Urinary bladder (tissue), 4 donors: ENCODE results near the gene SHF. TPM values are rescaled to one million over a fixed set of nuclear protein-coding genes. Genes with fewer than 3 reads are reported as not detected.

Experiments
- DNase-seq: peaks from one replicate; pipeline ENCODE4 v3.0.0-alpha.2; 2015; ENCODE audit errors: extremely low spot score
- H3K27ac ChIP-seq: one replicate; pipeline ENCODE4 v1.5.1; 2013; ENCODE audit warnings: low read depth, mild to moderate bottlenecking, moderate library complexity
- H3K36me3 ChIP-seq: one replicate; pipeline ENCODE4 v1.6.1; 2013; ENCODE audit warnings: mild to moderate bottlenecking, moderate library complexity; ENCODE audit not compliant: insufficient read depth
- H3K4me1 ChIP-seq: one replicate; pipeline ENCODE4 v1.6.1; 2013; ENCODE audit warnings: mild to moderate bottlenecking, moderate library complexity; ENCODE audit not compliant: insufficient read depth
- H3K4me3 ChIP-seq: one replicate; pipeline ENCODE4 v1.5.1; 2013; ENCODE audit warnings: low read depth, low read length
- whole genome bisulfite sequencing: extraction: QIAGEN DNeasy Blood & Tissue Kit; methylation state at CpG from one replicate; pipeline ENCODE4 v1.1.7; 2013; 5-methylcytosine and 5-hydroxymethylcytosine counted together
- polyA plus RNA-seq: library from polyadenylated mRNA; stranded (reverse); fragments of 200-250 nt; gene quantifications from one replicate; pipeline ENCODE4 v1.2.3, GENCODE V29; 2013
- total RNA-seq: library from RNA; depleted of rRNA; stranded (reverse); fragments of >200 nt; gene quantifications from one replicate; pipeline ENCODE4 v1.2.3, GENCODE V29; 2014
- donor health status: healthy with polysubstance abuse.
- donor health status: healthy.

SHF gene
- total and polyA plus RNA-seq, 2 donors = 11.4 to 13.4 TPM

DNA sequence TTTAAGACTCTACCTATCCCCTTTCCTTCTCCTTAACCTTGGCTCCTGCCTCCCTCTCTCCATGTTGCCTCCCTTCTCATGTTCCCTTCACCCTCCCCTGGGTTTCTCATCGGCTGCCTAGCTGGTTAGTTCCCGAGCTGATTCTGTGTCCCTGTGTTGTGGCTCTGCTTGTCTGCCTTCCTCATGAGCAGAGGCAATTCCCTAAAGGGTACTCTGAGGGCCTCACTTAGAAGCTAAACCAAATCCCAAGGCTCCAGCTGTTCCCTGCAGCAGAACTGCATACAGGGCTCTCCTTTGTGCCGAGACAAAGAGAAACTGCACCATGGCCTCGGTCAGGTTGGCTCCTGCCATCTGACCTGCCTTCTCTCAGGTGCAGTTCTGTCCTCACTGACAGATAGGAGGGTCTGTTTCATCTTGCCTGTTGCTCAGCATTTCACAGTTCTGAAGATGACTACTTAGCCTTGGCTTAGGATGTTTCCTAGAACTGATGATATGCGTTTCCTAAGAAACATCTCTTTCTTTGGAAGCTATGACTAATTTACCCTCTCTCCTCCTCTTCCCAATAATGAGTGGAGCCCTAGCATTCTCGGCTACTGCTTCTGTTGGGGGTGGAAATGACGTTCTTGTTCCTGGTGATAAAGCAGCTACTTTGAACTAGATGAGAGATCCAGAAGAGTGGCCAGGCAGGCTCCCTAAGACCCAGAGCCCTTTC, 30.9 kb downstream of the SHF start:
- 73% methylated on average over 7 of the region's 7 CpGs for WGBS
- Histone ChIP-seq H3K4me3 (no peak overlapping the region), H3K27ac (peak overlapping the region; percentile 41), H3K4me1 (no peaks in the 10 kb centered on the region), H3K36me3 (no peaks in the 10 kb centered on the region)
- DNase-seq = no peak

DNA sequence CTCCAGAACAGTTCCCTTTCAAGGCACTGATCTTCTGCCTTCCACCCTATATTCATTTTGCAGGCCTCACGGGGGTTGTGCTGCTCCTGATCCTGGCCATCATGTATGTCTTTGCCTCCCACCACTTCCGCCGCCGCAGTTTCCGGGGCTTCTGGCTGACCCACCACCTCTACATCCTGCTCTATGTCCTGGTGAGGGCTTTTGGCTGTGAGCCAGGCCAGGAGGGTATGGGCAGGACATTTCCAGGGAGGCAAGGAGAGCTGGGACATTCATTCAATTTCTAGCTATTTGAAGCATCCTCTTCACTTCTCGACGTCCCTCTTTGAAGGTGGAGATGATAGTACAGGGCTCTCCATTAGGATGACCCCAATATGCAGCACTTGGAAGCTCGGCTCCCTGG, 32.0 kb downstream of the SHF start:
- Histone ChIP-seq H3K36me3 (no peaks in the 10 kb centered on the region), H3K4me1 (no peaks in the 10 kb centered on the region), H3K27ac (no peak overlapping the region), H3K4me3 (no peak overlapping the region)
- no peak for DNase-seq
- 85% methylated on average over 8 of the region's 8 CpGs for WGBS

DNA sequence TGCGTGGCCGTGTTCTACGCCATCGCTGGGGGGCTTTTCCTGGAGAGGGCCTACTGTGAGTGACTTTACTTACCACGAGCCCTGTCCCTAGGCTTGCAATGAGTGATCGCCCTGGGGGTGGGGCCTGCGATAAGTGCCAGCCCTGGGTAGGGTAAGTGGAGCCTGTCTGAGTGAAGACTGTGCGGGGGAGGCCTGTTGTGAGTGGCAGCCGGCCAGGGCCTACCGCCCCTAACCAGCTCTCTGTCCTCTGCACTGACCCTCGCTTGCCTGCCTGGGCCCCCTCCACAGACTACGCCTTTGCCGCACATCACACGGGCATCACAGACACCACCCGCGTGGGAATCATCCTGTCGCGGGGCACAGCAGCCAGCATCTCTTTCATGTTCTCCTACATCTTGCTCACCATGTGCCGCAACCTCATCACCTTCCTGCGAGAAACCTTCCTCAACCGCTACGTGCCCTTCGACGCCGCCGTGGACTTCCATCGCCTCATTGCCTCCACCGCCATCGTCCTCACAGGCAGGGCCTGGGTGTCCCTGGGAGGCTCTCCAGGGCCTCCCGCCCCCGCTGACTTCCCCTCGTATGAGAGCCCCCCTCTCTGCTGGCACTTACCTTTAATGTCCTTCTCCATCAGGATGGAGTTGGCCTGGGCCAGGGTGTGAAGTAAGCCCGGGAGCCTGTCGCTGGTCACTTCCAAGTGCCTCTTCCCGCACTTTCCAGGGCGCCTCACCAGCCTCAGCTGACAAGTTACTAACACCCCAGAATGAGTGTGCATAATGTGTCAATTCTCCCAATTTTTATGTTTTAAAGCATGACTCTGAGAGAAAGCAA, 35.6 kb downstream of the SHF start:
- no peaks in the 10 kb centered on the region for H3K36me3 ChIP-seq
- H3K4me3 ChIP-seq = no peak overlapping the region
- WGBS = 95% methylated on average over 36 of the region's 36 CpGs
- DNase-seq = no peak
- H3K27ac ChIP-seq = no peak overlapping the region
- H3K4me1 ChIP-seq = no peaks in the 10 kb centered on the region

DNA sequence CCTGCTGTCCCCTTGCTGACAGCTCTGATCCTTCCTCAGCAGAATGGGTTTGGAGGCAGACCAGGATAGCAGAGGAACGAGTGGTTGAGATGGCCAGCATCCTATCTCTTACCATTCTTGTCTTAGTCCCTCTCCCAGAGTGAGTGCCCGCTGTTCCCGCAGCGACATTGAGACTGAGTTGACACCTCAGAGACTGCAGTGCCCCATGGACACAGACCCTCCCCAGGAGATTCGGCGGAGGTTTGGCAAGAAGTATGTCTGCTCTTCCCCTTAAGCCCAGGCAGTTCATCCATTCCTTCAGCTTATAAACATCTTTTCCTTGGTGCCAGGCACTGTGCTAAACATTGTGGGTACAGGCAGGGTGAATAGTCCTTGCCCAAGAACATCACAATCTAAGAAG, 36.8 kb downstream of the SHF start:
- no peak overlapping the region for H3K4me3 ChIP-seq
- 89% methylated on average over 6 of the region's 6 CpGs for whole genome bisulfite sequencing
- DNase-seq = no peak
- H3K27ac ChIP-seq = no peak overlapping the region
- H3K4me1 ChIP-seq = no peaks in the 10 kb centered on the region
- no peaks in the 10 kb centered on the region for H3K36me3 ChIP-seq

DNA sequence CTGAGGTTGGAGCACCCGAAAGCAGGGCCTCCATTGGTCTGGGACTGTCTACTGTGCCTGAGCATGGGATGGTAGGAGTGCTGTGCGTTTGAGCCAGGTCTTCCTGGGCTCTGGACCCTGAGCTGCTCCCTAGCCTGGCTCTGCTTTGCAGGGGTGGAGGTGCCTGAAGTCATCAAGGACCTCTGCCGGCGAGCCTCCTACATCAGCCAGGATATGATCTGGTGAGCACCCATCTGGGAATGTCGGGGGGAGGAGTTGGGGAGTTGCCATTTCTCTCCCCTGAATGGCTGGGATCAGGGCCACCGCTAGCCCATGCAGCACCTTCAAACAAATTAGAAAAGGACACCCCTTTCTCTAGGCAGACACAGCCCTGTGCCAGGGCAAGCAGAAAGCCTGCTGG, 37.3 kb downstream of the SHF start:
- Histone ChIP-seq H3K36me3 (no peaks in the 10 kb centered on the region), H3K4me3 (no peak overlapping the region), H3K4me1 (no peaks in the 10 kb centered on the region), H3K27ac (no peak overlapping the region)
- no peak for DNase-seq
- WGBS = 79% methylated on average over 6 of the region's 6 CpGs

DNA sequence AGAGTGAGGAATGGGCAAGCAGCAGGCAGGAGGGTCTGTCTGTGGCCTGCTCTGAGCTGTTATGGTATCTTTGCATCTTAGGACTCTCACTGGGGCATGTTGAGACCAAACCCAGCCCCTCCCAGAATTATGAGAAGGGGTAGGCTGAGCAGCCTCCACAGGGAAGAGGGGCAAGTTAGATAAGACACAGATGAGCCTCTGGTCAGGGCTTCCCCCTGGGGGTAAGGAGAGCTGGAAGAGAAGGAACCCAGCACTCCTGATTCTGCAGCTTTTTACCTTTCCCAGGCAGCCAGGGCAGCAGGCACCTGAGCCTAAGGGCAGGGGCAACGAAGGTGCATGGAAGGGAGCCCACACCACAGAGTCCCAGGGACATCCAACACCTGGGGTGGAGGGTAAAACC, 38.7 kb downstream of the SHF start:
- no peak overlapping the region for H3K27ac ChIP-seq
- 89% methylated on average over 1 of the region's 1 CpG for WGBS
- no peaks in the 10 kb centered on the region for H3K36me3 ChIP-seq
- no peaks in the 10 kb centered on the region for H3K4me1 ChIP-seq
- no peak for DNase-seq
- no peak overlapping the region for H3K4me3 ChIP-seq

DNA sequence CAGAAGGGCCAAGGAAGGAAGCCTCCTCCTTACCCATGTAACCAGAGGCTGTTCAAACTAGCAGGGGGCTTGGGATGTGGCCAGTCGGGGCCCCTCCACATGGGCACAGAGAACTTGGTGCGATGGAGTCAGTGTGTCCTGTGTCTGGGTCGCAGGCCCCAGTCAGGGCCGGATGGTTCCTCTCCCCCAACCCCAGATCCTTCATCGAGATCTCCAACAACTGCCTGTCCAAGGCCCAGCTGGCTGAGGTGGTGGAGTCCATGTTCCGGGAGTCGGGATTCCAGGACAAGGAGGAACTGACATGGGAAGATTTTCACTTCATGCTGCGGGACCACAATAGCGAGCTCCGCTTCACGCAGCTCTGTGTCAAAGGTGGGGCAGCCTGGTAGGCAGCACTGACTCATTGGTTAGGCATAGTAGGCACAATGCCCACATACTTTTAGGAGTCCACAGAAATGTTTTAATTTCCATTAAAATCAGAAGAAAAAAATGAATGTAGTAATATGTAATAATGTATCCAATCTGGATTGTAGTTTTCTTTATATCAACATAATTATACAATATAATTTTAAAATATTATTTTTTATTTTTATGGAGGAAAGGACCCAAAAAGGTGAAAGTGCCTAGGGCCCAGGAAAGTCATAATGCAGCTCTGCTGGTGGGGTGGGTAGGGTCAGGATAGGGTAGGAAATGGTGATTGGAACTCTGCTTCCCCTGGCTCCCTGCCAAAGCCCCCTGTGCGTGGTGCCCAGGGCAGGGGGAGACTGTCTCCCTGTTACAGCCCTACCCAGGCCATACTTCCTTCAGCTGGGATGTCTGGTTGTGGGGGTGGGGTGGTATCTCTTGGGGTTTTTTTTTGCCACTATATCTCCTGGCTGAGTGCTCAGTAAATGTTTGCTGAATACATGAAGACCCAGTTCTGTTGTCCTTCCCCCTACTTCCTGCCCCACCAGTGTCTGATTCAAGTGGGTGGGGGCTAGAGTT, 39.4 kb downstream of the SHF start:
- Histone ChIP-seq H3K36me3 (no peaks in the 10 kb centered on the region), H3K4me1 (no peaks in the 10 kb centered on the region), H3K4me3 (no peak overlapping the region), H3K27ac (no peak overlapping the region)
- DNase-seq = no peak
- WGBS = 82% methylated on average over 12 of the region's 12 CpGs

DNA sequence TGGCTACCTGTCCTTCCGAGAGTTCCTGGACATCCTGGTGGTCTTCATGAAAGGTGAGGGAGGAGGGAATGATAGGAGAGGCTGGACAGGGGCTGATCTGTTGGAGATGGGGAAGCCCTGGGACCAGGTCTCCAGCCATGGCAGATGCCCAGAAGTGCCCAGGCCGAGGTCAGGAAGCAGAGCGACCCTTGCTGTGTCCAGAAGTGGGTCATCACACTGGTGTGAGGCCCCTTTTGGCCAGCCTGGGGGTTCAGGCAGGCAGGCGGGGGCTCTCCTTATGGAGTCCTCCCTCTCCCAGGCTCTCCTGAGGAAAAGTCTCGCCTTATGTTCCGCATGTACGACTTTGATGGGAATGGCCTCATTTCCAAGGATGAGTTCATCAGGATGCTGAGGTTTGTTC, 40.2 kb downstream of the SHF start:
- no peak overlapping the region for H3K27ac ChIP-seq
- H3K4me3 ChIP-seq = no peak overlapping the region
- H3K36me3 ChIP-seq = no peaks in the 10 kb centered on the region
- no peaks in the 10 kb centered on the region for H3K4me1 ChIP-seq
- no peak for DNase-seq
- WGBS = 96% methylated on average over 7 of the region's 7 CpGs

DNA sequence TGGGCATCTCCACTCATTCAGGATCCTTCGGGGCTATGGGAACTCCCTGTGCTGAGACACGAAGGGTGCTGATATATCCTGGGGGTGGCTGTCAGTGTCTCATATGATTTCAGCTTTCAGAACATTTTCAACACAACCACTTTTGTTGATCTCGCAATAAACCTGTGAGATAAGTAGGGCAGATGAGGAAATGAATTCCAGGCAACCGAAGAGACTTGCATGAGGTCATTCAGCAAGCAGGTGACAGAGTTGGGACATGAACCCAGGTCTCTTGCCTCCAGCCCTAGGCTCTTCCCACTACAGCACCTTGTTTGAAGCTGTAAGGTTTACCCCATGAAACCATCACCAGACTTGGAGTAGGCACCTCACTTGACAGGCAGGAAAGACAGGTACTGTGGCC, 41.4 kb downstream of the SHF start:
- Histone ChIP-seq H3K4me3 (no peak overlapping the region), H3K4me1 (no peaks in the 10 kb centered on the region), H3K27ac (no peak overlapping the region), H3K36me3 (no peaks in the 10 kb centered on the region)
- 73% methylated on average over 4 of the region's 4 CpGs for WGBS
- no peak for DNase-seq

DNA sequence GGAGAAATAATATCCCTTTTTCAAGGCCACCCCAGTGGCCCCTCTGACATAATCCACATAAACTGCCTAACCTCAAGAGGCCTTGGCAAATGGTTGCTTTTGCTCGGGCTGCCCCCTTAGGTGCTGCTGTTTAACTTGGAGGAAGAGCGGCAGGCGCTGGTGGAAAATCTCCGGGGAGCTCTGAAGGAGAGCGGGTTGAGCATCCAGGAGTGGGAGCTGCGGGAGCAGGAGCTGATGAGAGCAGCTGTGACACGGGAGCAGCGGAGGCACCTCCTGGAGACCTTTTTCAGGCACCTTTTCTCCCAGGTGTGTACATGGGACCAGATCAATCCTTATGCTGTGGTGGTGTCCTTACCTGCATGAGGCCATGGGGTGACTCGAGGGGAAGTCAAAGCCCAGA, 43.0 kb downstream of the SHF start:
- no peak for DNase-seq
- WGBS = 77% methylated on average over 9 of the region's 9 CpGs
- H3K4me1 ChIP-seq = no peaks in the 10 kb centered on the region

DNA sequence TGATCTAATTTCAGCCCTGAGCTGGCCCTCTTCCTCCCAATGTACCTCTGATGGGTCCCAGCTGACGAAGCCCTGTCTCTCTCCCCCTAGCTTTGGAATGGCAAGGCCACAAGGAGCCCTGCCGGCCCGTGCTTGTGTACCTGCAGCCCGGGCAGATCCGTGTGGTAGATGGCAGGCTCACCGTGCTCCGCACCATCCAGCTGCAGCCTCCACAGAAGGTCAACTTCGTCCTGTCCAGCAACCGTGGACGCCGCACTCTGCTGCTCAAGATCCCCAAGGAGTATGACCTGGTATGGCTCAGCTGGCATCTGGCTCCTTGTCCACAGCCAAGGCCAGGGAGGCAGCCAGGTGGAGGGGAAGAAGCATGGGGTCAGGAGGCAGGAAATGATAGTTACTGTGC, 43.8 kb downstream of the SHF start:
- no peak for DNase-seq
- Histone ChIP-seq H3K36me3 (no peaks in the 10 kb centered on the region), H3K4me3 (no peak overlapping the region), H3K4me1 (no peaks in the 10 kb centered on the region), H3K27ac (no peak overlapping the region)
- WGBS = 85% methylated on average over 11 of the region's 11 CpGs

More for the DNA sequence above, 43.0 kb downstream of the SHF start:
- Histone ChIP-seq H3K4me3 (no peak overlapping the region), H3K36me3 (no peaks in the 10 kb centered on the region), H3K27ac (no peak overlapping the region)

DNA sequence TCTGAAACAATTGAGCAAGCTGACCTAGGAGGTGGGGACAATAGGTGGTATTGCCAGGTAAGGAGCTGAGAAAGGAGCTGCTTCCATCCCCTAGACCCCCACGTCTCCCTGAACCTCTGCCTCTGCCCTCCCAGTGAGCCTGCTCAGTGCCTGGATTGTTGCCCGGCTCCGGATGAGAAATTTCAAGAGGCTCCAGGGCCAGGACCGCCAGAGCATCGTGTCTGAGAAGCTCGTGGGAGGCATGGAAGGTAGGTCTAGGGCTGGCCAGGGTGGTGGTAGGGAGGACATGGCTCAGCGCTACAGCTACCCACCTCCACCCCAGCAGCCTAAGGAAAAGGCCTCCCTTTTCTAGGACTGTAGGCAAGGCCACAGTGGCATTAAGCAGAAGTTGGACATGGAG, 44.7 kb downstream of the SHF start:
- 83% methylated on average over 7 of the region's 7 CpGs for WGBS
- Histone ChIP-seq H3K4me1 (no peaks in the 10 kb centered on the region), H3K27ac (no peak overlapping the region), H3K36me3 (no peaks in the 10 kb centered on the region), H3K4me3 (no peak overlapping the region)
- no peak for DNase-seq

DNA sequence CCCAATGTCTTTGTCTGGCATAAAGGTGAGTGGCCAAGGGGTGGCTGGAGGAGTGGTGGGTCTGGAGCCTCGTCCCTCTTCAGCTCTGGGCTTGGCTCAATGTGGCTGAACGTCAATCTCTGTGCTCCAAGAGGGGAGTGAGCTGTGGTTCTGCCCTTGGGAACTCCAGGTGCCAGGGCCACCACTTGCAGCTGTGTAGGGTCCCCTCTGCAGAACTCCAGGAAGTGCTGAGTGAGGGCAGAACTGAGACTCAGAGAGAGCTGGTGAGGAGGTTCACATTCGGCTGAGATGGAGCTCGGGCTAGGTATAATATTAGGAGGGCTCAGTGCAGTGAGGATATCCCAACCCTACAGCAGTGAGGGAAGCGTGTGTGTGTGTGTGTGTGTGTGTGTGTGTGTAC, 46.4 kb downstream of the SHF start:
- Histone ChIP-seq H3K4me1 (no peaks in the 10 kb centered on the region), H3K36me3 (no peaks in the 10 kb centered on the region), H3K27ac (no peak overlapping the region), H3K4me3 (no peak overlapping the region)
- WGBS = 84% methylated on average over 5 of the region's 5 CpGs
- no peak for DNase-seq
